ENCODE data around the gene CDC25A. TPM values are rescaled to one million over a fixed set of nuclear protein-coding genes. Genes with fewer than 3 reads are reported as not detected.

Gene CDC25A
- total and polyA plus RNA-seq, 2 of the 13 experiments (the other 11 are each of a cell fraction or from before 2014, with no cell fraction given) = 7.9 to 45.4 TPM

DNA sequence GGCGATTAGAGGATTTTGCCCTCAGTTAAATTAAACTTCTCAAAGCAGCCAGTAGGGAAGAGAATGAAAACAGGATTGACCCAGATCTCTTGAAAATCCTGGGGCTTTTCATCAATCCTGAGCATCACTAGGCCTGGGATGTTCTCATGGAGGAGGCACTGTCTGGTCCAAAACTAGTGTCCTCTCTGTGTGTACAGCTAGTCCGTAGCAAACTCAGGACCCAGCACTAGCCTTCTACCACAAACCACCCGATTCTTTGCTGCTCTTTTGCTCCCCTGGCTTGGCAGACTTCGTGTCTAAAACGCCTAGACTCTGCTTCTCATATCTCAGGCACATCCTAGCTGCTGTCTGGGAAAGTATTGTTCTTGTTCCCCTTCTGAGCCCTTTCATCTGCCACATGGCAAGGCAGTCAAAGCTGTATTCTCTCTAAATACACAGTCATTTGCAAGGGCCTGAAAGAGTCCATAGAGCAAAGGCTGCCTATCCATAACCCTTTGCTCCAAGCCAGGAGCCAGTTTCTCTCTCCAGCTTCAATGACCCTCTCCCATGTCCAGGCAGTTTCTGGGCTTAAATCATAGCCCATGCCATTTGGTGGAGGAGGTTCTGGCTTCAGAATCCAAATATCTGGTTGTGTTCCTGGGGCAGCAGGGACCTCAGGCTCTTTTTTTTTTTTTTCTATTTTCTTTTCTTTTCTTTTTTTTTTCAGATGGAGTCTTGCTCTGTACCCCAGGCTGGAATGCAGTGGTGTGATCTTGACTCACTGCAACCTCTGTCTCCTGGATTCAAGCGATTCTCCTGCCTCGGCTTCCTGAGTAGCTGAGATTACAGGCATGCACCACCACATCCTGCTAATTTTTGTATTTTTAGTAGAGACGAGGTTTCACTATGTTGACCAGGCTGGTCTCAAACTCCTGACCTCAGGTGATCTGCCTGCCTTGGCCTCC is 52.4 kb downstream of the CDC25A start (continued):
- TF ChIP-seq SP140L (CRISPR knock-in tag; IDR thresholded peaks at IDR 0.05; ENCODE audit: borderline replicate concordance) (no peak), MYC (CRISPR knock-in tag; IDR thresholded peaks at IDR 0.05; ENCODE audit: borderline replicate concordance) (peak; percentile 55), ATAD3A (CRISPR knock-in tag; IDR thresholded peaks at IDR 0.05) (no peak), KDM6A (CRISPR knock-in tag; IDR thresholded peaks at IDR 0.05; ENCODE audit: low read depth) (0 out of 2 replicates have a peak, but pooled peaks have one; percentile 16), THAP11 (CRISPR knock-in tag; IDR thresholded peaks at IDR 0.05) (no peak), ZNF292 (CRISPR knock-in tag; IDR thresholded peaks at IDR 0.05; ENCODE audit: borderline replicate concordance, low read depth) (peak; percentile 52; the same call in 1 of the 2 replicates), GATAD2A (CRISPR knock-in tag; IDR thresholded peaks at IDR 0.05) (peak; percentile 43; the same call in 1 of the 2 replicates), SOX13 (IDR thresholded peaks at IDR 0.05) (no peak), SOX13 (CRISPR knock-in tag; conservative IDR thresholded peaks at IDR 0.05 in 1 of 2, IDR thresholded peaks at IDR 0.05 in 1 of 2) (peak in 1 of 2 experiments; percentile 62; a peak in 2 of 4 replicates), ZNF775 (CRISPR knock-in tag; IDR thresholded peaks at IDR 0.05; ENCODE audit: borderline replicate concordance) (0 out of 2 replicates have a peak, but pooled peaks have one; percentile 56), ZNF883 (CRISPR knock-in tag; IDR thresholded peaks at IDR 0.05; ENCODE audit: not compliant biosample characterization) (no peak), EP300 (IDR thresholded peaks at IDR 0.05; ENCODE audit: low read depth in 2 of 2, low read length in 2 of 2) (peak in 1 of 2 experiments; percentile 39; a peak in 1 of 4 replicates), EP300 (CRISPR knock-in tag; IDR thresholded peaks at IDR 0.05; ENCODE audit: borderline replicate concordance) (no peak), TCF7 (IDR thresholded peaks at IDR 0.05; ENCODE audit: low read depth) (peak; percentile 55), ASH2L (IDR thresholded peaks at IDR 0.05; ENCODE audit: insufficient read length, low read depth, low read length) (peak; percentile 28), CC2D1A (CRISPR knock-in tag; IDR thresholded peaks at IDR 0.05) (0 out of 2 replicates have a peak, but pooled peaks have one; percentile 50), ZNF263 (CRISPR knock-in tag; IDR thresholded peaks at IDR 0.05) (no peak)
- TF ChIP-seq, protein P1, sequence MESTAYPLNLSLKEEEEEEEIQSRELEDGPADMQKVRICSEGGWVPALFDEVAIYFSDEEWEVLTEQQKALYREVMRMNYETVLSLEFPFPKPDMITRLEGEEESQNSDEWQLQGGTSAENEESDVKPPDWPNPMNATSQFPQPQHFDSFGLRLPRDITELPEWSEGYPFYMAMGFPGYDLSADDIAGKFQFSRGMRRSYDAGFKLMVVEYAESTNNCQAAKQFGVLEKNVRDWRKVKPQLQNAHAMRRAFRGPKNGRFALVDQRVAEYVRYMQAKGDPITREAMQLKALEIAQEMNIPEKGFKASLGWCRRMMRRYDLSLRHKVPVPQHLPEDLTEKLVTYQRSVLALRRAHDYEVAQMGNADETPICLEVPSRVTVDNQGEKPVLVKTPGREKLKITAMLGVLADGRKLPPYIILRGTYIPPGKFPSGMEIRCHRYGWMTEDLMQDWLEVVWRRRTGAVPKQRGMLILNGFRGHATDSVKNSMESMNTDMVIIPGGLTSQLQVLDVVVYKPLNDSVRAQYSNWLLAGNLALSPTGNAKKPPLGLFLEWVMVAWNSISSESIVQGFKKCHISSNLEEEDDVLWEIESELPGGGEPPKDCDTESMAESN (CRISPR knock-in tag; conservative IDR thresholded peaks at IDR 0.05) = 0 out of 2 replicates have a peak, but pooled peaks have one; percentile 37
- TF ChIP-seq, protein P2, sequence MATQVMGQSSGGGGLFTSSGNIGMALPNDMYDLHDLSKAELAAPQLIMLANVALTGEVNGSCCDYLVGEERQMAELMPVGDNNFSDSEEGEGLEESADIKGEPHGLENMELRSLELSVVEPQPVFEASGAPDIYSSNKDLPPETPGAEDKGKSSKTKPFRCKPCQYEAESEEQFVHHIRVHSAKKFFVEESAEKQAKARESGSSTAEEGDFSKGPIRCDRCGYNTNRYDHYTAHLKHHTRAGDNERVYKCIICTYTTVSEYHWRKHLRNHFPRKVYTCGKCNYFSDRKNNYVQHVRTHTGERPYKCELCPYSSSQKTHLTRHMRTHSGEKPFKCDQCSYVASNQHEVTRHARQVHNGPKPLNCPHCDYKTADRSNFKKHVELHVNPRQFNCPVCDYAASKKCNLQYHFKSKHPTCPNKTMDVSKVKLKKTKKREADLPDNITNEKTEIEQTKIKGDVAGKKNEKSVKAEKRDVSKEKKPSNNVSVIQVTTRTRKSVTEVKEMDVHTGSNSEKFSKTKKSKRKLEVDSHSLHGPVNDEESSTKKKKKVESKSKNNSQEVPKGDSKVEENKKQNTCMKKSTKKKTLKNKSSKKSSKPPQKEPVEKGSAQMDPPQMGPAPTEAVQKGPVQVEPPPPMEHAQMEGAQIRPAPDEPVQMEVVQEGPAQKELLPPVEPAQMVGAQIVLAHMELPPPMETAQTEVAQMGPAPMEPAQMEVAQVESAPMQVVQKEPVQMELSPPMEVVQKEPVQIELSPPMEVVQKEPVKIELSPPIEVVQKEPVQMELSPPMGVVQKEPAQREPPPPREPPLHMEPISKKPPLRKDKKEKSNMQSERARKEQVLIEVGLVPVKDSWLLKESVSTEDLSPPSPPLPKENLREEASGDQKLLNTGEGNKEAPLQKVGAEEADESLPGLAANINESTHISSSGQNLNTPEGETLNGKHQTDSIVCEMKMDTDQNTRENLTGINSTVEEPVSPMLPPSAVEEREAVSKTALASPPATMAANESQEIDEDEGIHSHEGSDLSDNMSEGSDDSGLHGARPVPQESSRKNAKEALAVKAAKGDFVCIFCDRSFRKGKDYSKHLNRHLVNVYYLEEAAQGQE (IDR thresholded peaks at IDR 0.05; ENCODE audit: borderline replicate concordance in 1 of 2, low read depth in 1 of 2, low read length in 2 of 2) = no peak
- TF ChIP-seq, protein P3, sequence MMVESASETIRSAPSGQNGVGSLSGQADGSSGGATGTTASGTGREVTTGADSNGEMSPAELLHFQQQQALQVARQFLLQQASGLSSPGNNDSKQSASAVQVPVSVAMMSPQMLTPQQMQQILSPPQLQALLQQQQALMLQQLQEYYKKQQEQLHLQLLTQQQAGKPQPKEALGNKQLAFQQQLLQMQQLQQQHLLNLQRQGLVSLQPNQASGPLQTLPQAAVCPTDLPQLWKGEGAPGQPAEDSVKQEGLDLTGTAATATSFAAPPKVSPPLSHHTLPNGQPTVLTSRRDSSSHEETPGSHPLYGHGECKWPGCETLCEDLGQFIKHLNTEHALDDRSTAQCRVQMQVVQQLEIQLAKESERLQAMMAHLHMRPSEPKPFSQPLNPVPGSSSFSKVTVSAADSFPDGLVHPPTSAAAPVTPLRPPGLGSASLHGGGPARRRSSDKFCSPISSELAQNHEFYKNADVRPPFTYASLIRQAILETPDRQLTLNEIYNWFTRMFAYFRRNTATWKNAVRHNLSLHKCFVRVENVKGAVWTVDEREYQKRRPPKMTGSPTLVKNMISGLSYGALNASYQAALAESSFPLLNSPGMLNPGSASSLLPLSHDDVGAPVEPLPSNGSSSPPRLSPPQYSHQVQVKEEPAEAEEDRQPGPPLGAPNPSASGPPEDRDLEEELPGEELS (CRISPR knock-in tag; IDR thresholded peaks at IDR 0.05) = 0 out of 2 replicates have a peak, but pooled peaks have one; percentile 26
